TTC549 (cell line): ENCODE results near the gene STARD13.
"Not testable (repeated sequence)": the region's sequence is repeated elsewhere in the genome, so short reads cannot be mapped to it uniquely, and the experiment has no call there.

ENCODE experiments used
- FAIRE-seq: peaks from 2 replicates; lab custom pipeline; 2012; peaks lifted over from hg19 to GRCh38; lab: Jason Lieb, UNC

Gene STARD13

GRCh38 chr13:33176526-33176925, 109.0 kb downstream of the STARD13 start:
- no peak for FAIRE-seq

- no peak for FAIRE-seq
These were observed 109.6 kb downstream of the STARD13 start for GRCh38 chr13:33175991-33176390.

GRCh38 chr13:33174931-33175330, 110.6 kb downstream of the STARD13 start:
- no peak for FAIRE-seq

- FAIRE-seq: no peak
These were observed 111.1 kb downstream of the STARD13 start for GRCh38 chr13:33174491-33174890.

GRCh38 chr13:33172911-33173310, 112.6 kb downstream of the STARD13 start:
- no peak for FAIRE-seq

- no peak for FAIRE-seq
These were observed 113.2 kb downstream of the STARD13 start for GRCh38 chr13:33172400-33172799.

- FAIRE-seq: no peak
These were observed 116.1 kb downstream of the STARD13 start for GRCh38 chr13:33169273-33169980.

- FAIRE-seq: no peak
These were observed 117.1 kb downstream of the STARD13 start for GRCh38 chr13:33168321-33168960.

- FAIRE-seq: no peak
These were observed 118.1 kb downstream of the STARD13 start for GRCh38 chr13:33167491-33167890.

- FAIRE-seq: no peak
These were observed 119.8 kb downstream of the STARD13 start for GRCh38 chr13:33165787-33166186.

GRCh38 chr13:33164331-33164730, 121.2 kb downstream of the STARD13 start:
- no peak for FAIRE-seq

GRCh38 chr13:33162725-33163124, 122.8 kb downstream of the STARD13 start:
- not testable (repeated sequence) for FAIRE-seq

GRCh38 chr13:33158816-33159215, 126.7 kb downstream of the STARD13 start:
- no peak for FAIRE-seq

- no peak for FAIRE-seq
These were observed 127.3 kb downstream of the STARD13 start for GRCh38 chr13:33158271-33158670.

- no peak for FAIRE-seq
These were observed 130.6 kb downstream of the STARD13 start for GRCh38 chr13:33154911-33155310.

GRCh38 chr13:33153421-33154404, 131.8 kb downstream of the STARD13 start:
- no peak for FAIRE-seq

GRCh38 chr13:33152389-33152788, 133.2 kb downstream of the STARD13 start:
- no peak for FAIRE-seq

GRCh38 chr13:33150662-33151061, 134.9 kb downstream of the STARD13 start:
- FAIRE-seq: no peak

GRCh38 chr13:33150126-33150525, 135.4 kb downstream of the STARD13 start:
- no peak for FAIRE-seq

- no peak for FAIRE-seq
These were observed 137.7 kb downstream of the STARD13 start for GRCh38 chr13:33147832-33148231.

GRCh38 chr13:33146843-33147611, 138.5 kb downstream of the STARD13 start:
- FAIRE-seq: no peak

GRCh38 chr13:33145667-33146066, 139.9 kb downstream of the STARD13 start:
- no peak for FAIRE-seq
